ENCODE results near the gene TTC33.

GRCh38 chr5:40648150-40648549 is 107.6 kb downstream of the TTC33 start:
- TF ChIP-seq CTCF (IDR thresholded peaks at IDR 0.05), result no peak
- no peak for TF ChIP-seq EZH2 (IDR thresholded peaks at IDR 0.05)
